ENCODE data around the gene DCHS2.

Gene DCHS2

DNA sequence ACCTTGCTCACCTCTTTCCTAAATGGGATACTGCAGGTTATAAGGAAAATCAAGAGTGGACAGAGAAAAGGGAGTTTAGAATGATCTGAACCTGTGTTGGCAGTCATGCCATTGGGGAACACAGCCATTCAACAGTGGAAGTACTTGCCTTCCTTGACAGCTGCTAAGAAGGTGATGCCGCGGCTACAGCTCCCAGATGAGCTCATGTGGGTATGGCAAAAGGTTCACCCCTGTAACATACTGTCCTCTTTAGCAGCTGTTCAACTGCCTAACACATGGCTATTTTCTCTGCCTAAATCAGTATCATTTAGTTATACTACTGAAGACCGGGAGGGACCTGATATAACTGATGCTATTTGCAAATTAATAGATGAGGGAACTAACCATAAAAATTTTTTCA is 76.8 kb downstream of the DCHS2 start:
- no peak for DNase-seq
- TF ChIP-seq GATA1 (IDR thresholded peaks at IDR 0.05; ENCODE audit: low read depth, low read length) (no peak), POLR2A (IDR thresholded peaks at IDR 0.05; ENCODE audit: low read length) (no peak)

- TF ChIP-seq GATA1 (IDR thresholded peaks at IDR 0.05; ENCODE audit: low read depth, low read length) (no peak), POLR2A (IDR thresholded peaks at IDR 0.05; ENCODE audit: low read length) (no peak)
- DNase-seq: no peak
These were observed 77.2 kb downstream of the DCHS2 start for GRCh38 chr4:154414371-154414770.

- no peak for TF ChIP-seq GATA1 (IDR thresholded peaks at IDR 0.05; ENCODE audit: low read depth, low read length)
- no peak for TF ChIP-seq POLR2A (IDR thresholded peaks at IDR 0.05; ENCODE audit: low read length)
- no peak for DNase-seq
These were observed 84.2 kb downstream of the DCHS2 start for GRCh38 chr4:154407443-154407842.

DNA sequence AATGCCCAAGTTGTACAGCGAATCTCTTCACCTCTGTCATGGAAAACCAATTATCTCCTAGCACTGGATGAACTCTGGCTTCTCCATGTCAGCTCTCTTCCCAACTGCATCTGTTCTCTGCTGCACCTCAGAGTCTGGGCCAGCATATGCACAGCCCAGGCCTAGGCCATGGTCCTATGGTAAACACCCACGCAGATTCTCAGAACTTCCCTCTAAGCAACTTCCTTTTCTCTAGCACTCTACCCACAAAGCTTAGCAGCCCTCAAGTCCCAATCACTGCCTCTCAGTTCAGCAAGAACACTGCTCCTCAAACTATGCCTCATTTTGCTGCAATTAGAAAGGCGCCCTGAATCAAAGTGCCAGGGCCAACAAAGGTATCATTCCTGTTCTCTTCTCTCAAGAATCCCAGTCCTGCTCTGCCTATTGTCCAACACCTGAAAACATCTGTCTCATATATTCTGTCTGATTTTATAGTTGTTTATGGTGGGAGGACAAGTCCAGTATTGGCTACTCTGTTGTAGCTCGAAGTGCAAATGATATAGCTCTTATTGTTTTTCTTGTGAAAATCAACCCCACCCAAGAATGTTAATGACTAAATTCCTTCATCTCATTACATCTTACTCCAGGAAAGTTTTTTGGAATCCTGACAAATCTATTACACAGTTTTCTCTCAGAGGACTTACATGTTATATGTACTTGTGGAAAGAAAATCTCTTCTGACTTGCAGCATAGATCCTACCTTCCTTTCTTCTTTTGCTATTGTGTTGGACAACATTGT is 85.4 kb downstream of the DCHS2 start:
- DNase-seq: no peak
- no peak for TF ChIP-seq GATA1 (IDR thresholded peaks at IDR 0.05; ENCODE audit: low read depth, low read length)
- TF ChIP-seq POLR2A (IDR thresholded peaks at IDR 0.05; ENCODE audit: low read length): no peak

DNA sequence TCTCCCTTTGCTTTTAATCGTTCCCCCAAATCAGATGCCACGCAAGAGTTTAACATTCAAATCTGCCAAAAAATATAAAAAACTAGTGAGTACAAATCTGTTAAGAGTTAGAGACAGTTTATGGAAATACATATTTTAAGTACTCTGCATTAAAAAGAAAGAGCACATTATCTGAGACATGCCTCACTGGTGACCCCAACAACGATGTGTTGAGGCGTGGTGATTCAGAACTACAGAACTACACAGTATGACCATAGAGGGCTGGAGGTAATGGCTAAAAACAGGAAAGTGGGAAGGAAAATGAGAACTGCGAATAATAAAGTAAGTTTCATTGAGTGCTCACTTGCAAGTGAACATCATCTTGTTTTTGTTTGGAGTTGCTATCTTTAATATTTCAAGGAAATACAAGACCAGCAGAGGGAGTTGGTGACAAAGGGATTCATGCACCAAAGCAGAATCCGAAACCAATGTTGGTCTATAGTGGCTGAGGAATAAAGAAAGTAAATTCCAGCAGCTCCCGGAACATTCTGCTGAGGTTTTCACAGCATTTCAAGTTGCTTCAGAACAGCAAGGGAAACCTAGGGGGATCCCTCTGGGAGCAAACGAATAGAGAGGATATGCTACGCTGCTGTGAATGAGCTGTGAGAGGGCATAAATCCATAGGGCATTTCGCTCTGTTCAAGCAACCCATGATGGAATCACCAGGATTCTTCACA is 92.2 kb downstream of the DCHS2 start:
- no peak for DNase-seq
- TF ChIP-seq POLR2A (IDR thresholded peaks at IDR 0.05; ENCODE audit: low read length) (no peak), GATA1 (IDR thresholded peaks at IDR 0.05; ENCODE audit: low read depth, low read length) (no peak)

DNA sequence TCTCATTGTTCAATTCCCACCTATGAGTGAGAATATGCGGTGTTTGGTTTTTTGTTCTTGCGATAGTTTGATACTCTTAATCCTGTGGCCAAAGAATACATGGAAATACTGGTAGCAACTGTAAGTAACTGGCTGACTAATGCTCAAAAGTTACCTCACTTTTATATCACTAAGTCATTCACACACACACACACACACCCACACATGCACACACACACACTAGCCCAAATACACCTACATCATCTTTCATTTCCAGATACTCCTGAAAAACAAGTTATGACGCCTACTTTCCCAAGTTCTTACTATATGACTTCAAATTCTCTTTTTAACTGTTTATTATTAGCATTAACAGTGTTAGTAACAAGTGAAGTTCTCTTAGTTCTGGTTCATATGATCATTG is 101.3 kb downstream of the DCHS2 start:
- no peak for TF ChIP-seq POLR2A (IDR thresholded peaks at IDR 0.05; ENCODE audit: low read length)
- no peak for TF ChIP-seq GATA1 (IDR thresholded peaks at IDR 0.05; ENCODE audit: low read depth, low read length)
- DNase-seq: no peak

DNA sequence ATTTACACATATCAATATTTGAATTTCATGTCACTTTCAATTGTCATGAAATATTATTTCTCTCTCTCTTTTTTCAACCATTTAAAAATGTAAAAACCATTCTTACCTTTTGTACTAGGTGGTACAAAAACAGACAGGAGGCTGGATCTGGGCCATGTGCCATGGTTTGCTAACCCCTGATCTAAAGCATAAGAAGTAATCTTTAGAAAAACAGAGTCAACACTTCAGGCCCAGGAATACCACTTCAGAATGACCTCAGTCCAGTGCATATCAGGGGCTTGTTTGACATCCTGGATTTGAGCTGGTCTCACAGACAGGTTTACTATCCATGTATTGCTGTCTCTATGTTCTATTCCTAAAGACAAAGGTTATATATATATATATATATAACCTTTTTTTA is 102.5 kb downstream of the DCHS2 start:
- DNase-seq: no peak
- TF ChIP-seq GATA1 (IDR thresholded peaks at IDR 0.05; ENCODE audit: low read depth, low read length) (no peak), POLR2A (IDR thresholded peaks at IDR 0.05; ENCODE audit: low read length) (no peak)

DNA sequence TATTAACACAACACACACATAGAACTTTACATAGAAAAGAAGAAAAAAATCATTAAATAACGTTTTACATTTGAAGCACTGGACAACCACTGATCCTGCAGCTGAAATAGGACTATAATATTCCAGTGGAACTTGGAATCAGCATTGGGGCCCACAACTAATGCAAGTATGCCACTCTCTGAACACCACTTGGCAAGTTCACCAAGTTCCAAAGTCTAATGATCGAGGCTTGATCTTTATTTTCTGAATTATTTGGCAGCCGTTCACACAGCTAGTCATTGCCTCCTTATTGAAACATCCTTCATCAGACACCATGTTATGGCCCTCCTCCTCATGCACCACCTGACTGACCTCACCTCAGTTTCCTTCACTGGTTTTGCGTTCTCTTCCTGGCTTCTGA is 107.6 kb downstream of the DCHS2 start:
- TF ChIP-seq POLR2A (IDR thresholded peaks at IDR 0.05; ENCODE audit: low read length) (no peak), GATA1 (IDR thresholded peaks at IDR 0.05; ENCODE audit: low read depth, low read length) (no peak)

GRCh38 chr4:154376486-154376885 is 115.1 kb downstream of the DCHS2 start:
- TF ChIP-seq POLR2A (IDR thresholded peaks at IDR 0.05; ENCODE audit: low read length) (no peak), GATA1 (IDR thresholded peaks at IDR 0.05; ENCODE audit: low read depth, low read length) (no peak)
- DNase-seq: no peak

More for the DNA sequence above, 107.6 kb downstream of the DCHS2 start:
- DNase-seq: no peak

- DNase-seq: no peak
- TF ChIP-seq GATA1 (IDR thresholded peaks at IDR 0.05; ENCODE audit: low read depth, low read length) (no peak), POLR2A (IDR thresholded peaks at IDR 0.05; ENCODE audit: low read length) (no peak)
These were observed 123.5 kb downstream of the DCHS2 start for GRCh38 chr4:154368060-154368459.

DNA sequence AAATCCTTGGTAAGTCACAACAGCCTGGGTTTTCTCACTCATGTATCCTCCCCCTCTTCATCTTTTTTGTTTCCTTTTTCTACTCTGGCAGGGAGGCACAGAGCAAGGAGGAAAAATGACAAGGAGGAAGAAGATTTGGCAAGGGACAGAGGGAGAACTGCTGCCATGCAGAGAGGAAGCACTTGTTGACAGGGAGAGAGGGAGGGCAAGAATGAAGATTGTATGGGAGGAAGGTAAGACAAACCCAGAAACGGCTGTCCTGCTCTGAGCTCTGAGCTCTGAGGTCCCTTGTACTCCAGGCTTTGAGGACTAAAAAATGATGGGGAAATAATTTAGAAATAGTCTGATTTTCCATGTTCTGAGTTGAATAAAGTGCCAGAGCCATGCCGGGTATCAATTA is 123.9 kb downstream of the DCHS2 start:
- TF ChIP-seq GATA1 (IDR thresholded peaks at IDR 0.05; ENCODE audit: low read depth, low read length): no peak
- TF ChIP-seq POLR2A (IDR thresholded peaks at IDR 0.05; ENCODE audit: low read length): no peak
- no peak for DNase-seq

DNA sequence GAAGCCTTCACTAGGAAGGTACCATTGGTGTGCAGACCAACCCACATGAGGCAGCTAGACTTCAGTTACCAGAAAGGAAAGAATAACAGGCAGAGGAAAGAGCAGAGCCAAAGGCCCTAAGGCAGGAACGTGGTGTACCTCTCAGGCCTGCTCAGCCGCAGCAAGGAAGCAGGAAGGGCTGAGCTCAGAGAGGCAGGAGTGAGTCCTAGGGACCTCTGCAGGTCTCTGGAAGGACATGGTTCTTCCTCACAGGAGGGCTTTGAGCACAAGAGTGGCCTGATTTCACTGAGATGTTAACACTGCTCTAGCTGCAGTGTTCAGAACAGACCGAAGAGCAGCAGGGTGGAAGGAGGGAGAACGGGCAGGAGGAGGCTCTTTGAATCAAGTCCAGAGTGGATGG is 124.6 kb downstream of the DCHS2 start:
- DNase-seq: no peak
- TF ChIP-seq POLR2A (IDR thresholded peaks at IDR 0.05; ENCODE audit: low read length) (no peak), GATA1 (IDR thresholded peaks at IDR 0.05; ENCODE audit: low read depth, low read length) (no peak)

DNA sequence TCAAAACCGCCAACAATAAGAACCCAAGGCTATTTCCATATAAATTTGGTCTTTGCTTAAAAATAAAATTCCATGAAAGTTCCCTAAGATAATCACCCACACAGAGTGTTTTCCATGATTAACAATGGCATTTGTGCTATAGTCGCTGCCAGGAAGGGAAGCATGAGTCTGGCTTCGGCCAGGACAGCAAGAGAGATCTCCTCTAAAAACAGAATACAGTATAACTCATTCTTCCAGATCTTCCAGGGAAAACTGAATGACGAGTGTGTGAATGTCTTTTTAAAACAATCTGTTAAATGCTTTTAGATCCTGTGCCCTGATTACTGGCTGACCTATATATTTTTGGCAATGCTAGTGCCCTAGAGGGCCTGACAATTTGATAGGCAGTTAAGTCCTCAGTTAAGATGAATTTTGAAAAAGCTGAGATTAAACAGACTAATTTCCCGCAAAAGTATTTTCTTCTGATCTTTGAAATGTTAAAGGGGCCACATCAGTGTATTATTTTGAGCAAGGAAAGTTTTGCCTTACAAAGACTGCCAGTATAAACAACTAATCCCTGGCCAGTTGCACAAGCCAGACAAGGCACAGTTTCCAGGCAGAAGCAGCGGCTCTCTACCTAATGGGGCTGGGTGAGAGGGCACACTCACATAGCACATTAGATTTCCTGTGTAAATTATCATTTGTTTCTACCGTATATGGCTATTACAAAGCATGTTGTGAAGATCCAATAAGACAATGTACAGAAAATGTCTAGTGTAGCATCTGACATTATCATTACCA is 127.3 kb downstream of the DCHS2 start:
- DNase-seq: no peak
- TF ChIP-seq POLR2A (IDR thresholded peaks at IDR 0.05; ENCODE audit: low read length): no peak
- no peak for TF ChIP-seq GATA1 (IDR thresholded peaks at IDR 0.05; ENCODE audit: low read depth, low read length)

- no peak for DNase-seq
- TF ChIP-seq POLR2A (IDR thresholded peaks at IDR 0.05; ENCODE audit: low read length) (no peak), GATA1 (IDR thresholded peaks at IDR 0.05; ENCODE audit: low read depth, low read length) (no peak)
These were observed 130.1 kb downstream of the DCHS2 start for GRCh38 chr4:154361450-154361849.
